ENCODE data around the gene NHLRC4.
A peak's percentile ranks its signal among the peaks of the same experiment; 100 is the strongest.

The NHLRC4 gene

GRCh38 chr16:522320-523096 lies 44.3 kb upstream of the NHLRC4 start:
- no peak for TF ChIP-seq ZFX (IDR thresholded peaks at IDR 0.05; ENCODE audit: borderline replicate concordance)
- TF ChIP-seq, protein P1, sequence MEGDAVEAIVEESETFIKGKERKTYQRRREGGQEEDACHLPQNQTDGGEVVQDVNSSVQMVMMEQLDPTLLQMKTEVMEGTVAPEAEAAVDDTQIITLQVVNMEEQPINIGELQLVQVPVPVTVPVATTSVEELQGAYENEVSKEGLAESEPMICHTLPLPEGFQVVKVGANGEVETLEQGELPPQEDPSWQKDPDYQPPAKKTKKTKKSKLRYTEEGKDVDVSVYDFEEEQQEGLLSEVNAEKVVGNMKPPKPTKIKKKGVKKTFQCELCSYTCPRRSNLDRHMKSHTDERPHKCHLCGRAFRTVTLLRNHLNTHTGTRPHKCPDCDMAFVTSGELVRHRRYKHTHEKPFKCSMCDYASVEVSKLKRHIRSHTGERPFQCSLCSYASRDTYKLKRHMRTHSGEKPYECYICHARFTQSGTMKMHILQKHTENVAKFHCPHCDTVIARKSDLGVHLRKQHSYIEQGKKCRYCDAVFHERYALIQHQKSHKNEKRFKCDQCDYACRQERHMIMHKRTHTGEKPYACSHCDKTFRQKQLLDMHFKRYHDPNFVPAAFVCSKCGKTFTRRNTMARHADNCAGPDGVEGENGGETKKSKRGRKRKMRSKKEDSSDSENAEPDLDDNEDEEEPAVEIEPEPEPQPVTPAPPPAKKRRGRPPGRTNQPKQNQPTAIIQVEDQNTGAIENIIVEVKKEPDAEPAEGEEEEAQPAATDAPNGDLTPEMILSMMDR (IDR thresholded peaks at IDR 0.05) = no peak
- peak overlapping the region; percentile 94; the same call in 1 of the 2 replicates for H3K27ac ChIP-seq

DNA sequence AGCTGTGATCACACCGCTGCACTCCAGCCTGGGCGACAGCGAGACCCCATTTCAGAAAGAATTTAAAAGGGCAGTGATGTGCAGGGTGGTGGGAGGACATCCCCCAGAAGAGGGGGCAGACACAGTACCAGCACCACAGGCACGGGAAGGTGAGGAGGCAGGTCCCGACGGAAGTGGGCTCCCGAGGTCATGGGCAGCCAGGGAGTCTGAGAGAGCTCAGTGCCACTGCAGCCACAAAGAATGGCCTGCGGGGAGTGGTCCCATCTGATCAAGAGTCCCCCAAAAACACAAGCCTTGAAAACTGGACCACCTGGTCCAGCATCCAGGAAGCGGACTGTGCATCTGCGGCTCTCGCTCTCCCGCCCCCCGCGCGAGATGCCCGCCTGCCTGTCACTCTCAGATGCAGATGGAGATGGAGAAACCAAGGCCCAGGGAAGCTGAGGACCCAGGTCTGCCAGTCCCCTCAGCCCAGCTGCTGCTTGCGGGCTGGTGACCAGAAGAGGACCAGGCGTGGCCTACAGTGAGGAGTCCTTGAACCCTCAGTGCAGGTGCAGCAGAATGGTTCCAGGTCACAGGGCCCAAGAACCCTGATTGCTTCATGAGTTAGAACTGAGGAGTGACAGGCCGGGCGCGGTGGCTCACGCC lies 43.6 kb upstream of the NHLRC4 start:
- H3K27ac ChIP-seq = peak overlapping the region; percentile 94; the same call in 1 of the 2 replicates
- TF ChIP-seq ZFX (IDR thresholded peaks at IDR 0.05; ENCODE audit: borderline replicate concordance) = no peak
- TF ChIP-seq, protein P1 (IDR thresholded peaks at IDR 0.05) = no peak

DNA sequence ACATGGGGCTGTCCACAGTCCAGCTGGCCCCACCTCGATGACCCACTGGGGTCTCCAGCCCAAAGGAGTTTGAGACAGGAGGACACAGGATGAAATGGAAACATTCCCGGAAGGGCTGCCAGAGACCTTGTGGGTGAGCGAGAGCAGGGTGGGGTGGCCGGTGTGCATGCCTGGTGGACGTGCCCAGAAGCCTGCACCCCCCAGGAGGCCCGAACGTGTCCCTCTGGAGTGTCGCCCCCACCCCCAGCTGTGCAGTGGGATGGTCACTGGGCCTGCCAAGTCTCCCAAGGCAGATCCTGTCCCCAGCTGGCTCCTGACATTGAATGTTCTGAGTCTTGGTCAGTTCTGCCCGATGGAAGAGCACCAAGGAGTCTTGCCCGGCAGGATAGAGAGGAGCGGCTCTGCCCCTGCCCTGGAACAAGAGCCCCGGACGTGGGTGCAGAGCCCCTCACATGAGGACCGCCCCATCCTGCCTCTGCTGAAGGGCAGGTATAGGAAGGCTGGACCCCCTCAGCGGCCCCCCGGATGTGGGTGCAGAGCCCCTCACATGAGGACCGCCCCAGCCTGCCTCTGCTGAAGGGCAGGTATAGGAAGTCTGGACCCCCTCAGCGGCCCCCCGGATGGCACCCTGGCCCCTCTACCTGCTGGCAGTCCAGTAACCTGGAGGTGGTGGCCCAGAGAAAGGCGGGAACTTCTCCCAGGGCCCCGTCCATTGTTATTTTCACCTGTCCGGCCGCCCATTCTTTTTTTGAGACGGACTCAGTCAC lies 42.3 kb upstream of the NHLRC4 start:
- peak overlapping the region; percentile 94 for H3K27ac ChIP-seq
- TF ChIP-seq, protein P1 (IDR thresholded peaks at IDR 0.05) = no peak
- no peak for TF ChIP-seq ZFX (IDR thresholded peaks at IDR 0.05; ENCODE audit: borderline replicate concordance)

GRCh38 chr16:525123-525519 lies 41.7 kb upstream of the NHLRC4 start:
- H3K27ac ChIP-seq = peak overlapping the region; percentile 94
- no peak for TF ChIP-seq ZFX (IDR thresholded peaks at IDR 0.05; ENCODE audit: borderline replicate concordance)
- TF ChIP-seq, protein P1 (IDR thresholded peaks at IDR 0.05) = no peak

DNA sequence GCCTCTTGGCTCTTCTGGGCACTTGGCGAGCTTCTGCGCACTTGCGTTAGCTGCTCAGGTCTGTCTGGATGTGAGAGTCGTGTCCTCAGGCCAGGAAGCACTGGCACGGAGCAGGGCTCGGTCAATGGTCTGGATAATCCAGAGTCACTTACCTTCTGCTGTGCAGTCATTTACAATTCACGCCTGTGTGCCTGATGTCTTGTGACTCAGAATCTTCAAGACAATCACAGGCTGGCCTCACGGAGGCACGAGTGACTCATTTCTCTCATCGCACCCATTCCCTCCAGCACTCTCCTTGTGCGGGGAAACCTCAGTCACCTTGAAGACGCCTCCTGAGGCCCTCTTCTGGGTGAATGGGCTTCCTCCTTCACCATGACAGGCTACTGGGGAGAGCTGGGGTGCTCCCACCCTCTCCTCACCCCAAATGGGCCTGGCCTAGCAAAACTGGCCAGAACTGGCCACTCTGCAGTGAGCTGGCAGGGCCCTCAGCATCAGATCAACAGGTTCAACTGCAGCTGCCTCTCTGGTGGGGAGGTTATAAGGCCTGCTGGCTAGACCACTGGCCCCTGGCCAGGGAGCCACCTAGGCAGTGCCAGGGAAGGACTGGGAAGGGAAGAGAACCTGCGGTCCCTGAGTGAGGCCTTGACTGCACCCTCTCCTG lies 41.2 kb upstream of the NHLRC4 start:
- no peak for TF ChIP-seq ZFX (IDR thresholded peaks at IDR 0.05; ENCODE audit: borderline replicate concordance)
- TF ChIP-seq, protein P1 (IDR thresholded peaks at IDR 0.05) = no peak
- peak overlapping the region; percentile 94 for H3K27ac ChIP-seq

DNA sequence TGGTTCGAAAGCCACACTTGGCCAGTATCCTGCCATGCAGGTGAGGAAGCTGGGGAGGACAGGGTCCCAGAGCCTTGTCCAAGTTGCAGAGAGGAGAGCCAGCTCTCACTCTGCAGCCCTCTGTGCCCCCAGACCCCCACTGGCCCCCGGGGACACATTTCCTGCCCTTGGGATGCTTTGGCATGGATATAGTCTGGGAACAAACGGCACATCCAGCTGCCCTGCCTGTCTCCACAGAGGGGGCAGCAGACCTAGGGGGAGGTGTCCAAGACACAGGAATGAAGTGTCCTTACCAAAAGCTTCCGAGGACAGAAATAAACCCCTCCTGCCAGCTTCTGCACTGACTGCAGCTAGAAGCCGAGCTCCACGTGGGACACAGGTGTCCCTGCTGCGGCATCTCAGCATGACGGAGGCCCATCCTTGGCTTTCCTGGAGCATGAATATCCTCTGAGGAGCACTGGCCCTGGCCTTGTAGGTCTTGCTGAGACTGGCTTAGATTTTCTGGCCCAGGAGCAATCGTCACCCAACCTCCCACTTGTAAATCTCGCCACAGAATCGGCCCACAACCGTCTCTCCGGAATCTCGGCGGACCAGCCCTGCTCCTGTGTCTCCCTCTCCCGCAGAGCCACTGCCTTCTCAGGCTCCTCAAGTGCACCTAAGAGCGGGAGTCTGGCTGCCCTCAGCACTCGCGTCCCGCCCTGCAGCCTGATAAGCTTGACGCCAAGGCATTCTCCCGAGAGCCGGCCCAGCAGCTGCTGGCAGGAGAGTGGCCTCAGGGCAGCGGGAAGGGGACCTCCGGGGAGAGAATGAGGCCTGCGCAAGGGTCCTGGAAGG lies 40.4 kb upstream of the NHLRC4 start:
- peak overlapping the region; percentile 94 for H3K27ac ChIP-seq
- no peak for TF ChIP-seq ZFX (IDR thresholded peaks at IDR 0.05; ENCODE audit: borderline replicate concordance)
- TF ChIP-seq, protein P1 (IDR thresholded peaks at IDR 0.05) = no peak

Data from 22Rv1 (cell line).